Mammary epithelial cell (primary cell): ENCODE measurements around the gene DDN.
A peak's percentile ranks its signal among the peaks of the same experiment; 100 is the strongest.

Experiments
- EZH2 ChIP-seq: IDR thresholded peaks from 2 replicates; pipeline ENCODE4 v1.6.1; 2012; ENCODE audit warnings: low read length, inconsistent platforms, borderline replicate concordance
- TF ChIP-seq, protein P1 (sequence below), 2 donors: IDR thresholded peaks in 1 of 2; conservative IDR thresholded peaks in 1 of 2; 2 replicates each; pipeline ENCODE4 v1.5.1; 2011 to 2012; ENCODE audit warnings: inconsistent platforms in 2 of 2, low read length in 2 of 2, mild to moderate bottlenecking in 2 of 2, control low read depth in 1 of 2, low read depth in 1 of 2; ENCODE audit not compliant: insufficient read depth in 1 of 2; ENCODE audit errors: extremely low read depth in 1 of 2

DNA sequence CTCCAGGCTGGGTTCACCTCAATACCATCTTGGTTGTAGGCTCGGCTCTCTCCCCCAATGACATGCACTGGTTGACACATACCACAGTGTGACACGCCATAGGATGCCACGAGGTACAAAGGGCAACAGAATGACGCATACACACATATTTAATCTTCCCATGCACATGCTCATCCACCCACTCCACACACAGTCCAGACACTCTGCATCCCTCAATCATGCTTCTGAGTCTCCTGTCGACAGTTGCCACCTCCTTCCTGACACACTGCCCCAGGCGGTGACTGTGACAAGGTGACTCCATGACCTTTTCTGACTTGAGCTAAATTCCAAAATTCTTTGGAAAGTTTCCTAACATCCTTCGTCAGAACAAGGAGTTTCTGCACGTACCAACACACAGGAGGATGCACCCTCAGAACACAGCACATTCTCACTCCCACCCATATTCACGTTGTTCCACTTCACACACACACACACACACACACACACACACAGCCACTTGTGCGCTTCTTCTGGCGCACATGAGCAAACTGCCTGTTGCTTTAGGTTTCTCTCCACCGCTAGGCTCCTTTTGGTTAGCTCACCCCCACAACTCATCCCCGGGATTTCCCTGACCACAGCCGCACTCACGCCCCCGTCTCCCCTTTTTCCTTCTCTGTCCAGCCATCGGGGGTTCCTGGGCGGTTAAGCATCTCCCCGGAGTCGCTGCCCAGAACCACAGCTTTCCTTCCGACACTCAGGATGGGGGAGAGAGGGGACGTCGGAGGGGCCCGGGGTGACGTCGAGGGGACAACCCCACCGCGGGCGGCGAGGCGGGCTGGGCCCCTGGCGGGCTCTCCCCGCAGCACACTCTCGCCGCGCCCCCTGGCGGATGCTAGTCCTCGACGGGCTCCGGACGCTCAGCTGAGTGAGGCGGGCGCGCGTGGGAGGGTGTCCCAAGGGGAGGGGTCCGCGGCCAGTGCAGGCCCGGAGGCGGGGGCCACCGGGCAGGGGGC, 21.6 kb downstream of the DDN start:
- TF ChIP-seq, protein P1, sequence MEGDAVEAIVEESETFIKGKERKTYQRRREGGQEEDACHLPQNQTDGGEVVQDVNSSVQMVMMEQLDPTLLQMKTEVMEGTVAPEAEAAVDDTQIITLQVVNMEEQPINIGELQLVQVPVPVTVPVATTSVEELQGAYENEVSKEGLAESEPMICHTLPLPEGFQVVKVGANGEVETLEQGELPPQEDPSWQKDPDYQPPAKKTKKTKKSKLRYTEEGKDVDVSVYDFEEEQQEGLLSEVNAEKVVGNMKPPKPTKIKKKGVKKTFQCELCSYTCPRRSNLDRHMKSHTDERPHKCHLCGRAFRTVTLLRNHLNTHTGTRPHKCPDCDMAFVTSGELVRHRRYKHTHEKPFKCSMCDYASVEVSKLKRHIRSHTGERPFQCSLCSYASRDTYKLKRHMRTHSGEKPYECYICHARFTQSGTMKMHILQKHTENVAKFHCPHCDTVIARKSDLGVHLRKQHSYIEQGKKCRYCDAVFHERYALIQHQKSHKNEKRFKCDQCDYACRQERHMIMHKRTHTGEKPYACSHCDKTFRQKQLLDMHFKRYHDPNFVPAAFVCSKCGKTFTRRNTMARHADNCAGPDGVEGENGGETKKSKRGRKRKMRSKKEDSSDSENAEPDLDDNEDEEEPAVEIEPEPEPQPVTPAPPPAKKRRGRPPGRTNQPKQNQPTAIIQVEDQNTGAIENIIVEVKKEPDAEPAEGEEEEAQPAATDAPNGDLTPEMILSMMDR (conservative IDR thresholded peaks at IDR 0.05 in 1 of 2, IDR thresholded peaks at IDR 0.05 in 1 of 2; ENCODE audit: extremely low read depth in 1 of 2, insufficient read depth in 1 of 2, low read depth in 1 of 2, low read length in 2 of 2): peak; percentile 50 to 83
- no peak for TF ChIP-seq EZH2
